ENCODE measurements around the gene ADRA2C.

The ADRA2C gene

DNA sequence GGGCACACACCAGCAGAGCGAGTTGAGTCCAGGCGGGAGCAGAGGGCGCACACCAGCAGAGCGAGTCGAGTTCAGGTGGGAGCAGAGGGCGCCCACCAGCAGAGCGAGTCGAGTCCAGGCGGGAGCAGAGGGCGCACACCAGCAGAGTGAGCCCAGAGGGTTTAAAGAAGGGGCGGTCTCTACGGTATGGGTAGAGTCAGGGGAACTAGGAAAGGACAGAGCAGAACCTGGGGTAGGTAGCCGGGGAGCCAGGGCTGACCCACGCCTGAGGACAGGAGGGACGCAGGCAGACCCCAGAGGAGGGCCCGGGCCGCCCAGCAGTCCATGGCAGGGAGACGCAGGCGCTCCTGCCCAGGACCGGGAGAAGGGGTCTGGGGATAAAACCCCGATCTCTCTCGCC is 22.0 kb upstream of the ADRA2C start:
- TF ChIP-seq CREB1 (IDR thresholded peaks at IDR 0.05; ENCODE audit: low read depth) (no peak), EP300 (IDR thresholded peaks at IDR 0.05; ENCODE audit: borderline replicate concordance) (no peak), FOXM1 (IDR thresholded peaks at IDR 0.05; ENCODE audit: borderline replicate concordance, low read depth) (no peak), EGR1 (IDR thresholded peaks at IDR 0.05) (no peak)

- TF ChIP-seq CEBPB (IDR thresholded peaks at IDR 0.05), result no peak
- no peak for TF ChIP-seq RAD21 (IDR thresholded peaks at IDR 0.05; ENCODE audit: low read depth)
- no peak for TF ChIP-seq TCF12 (IDR thresholded peaks at IDR 0.05; ENCODE audit: low read depth)
- TF ChIP-seq YY1 (IDR thresholded peaks at IDR 0.05; ENCODE audit: low read depth), result no peak
- TF ChIP-seq MAX (IDR thresholded peaks at IDR 0.05), result no peak
- TF ChIP-seq TEAD4 (IDR thresholded peaks at IDR 0.05), result no peak
- TF ChIP-seq TAF1 (IDR thresholded peaks at IDR 0.05; ENCODE audit: low read depth), result no peak
- TF ChIP-seq EGR1 (IDR thresholded peaks at IDR 0.05), result no peak
- no peak for TF ChIP-seq CREB1 (IDR thresholded peaks at IDR 0.05; ENCODE audit: low read depth)
- TF ChIP-seq ZBTB7A (IDR thresholded peaks at IDR 0.05; ENCODE audit: low read depth), result no peak
- no peak for TF ChIP-seq USF1 (IDR thresholded peaks at IDR 0.05)
- no peak for TF ChIP-seq FOXM1 (IDR thresholded peaks at IDR 0.05; ENCODE audit: borderline replicate concordance, low read depth)
- no peak for TF ChIP-seq NFIC (IDR thresholded peaks at IDR 0.05)
- TF ChIP-seq, protein P1, sequence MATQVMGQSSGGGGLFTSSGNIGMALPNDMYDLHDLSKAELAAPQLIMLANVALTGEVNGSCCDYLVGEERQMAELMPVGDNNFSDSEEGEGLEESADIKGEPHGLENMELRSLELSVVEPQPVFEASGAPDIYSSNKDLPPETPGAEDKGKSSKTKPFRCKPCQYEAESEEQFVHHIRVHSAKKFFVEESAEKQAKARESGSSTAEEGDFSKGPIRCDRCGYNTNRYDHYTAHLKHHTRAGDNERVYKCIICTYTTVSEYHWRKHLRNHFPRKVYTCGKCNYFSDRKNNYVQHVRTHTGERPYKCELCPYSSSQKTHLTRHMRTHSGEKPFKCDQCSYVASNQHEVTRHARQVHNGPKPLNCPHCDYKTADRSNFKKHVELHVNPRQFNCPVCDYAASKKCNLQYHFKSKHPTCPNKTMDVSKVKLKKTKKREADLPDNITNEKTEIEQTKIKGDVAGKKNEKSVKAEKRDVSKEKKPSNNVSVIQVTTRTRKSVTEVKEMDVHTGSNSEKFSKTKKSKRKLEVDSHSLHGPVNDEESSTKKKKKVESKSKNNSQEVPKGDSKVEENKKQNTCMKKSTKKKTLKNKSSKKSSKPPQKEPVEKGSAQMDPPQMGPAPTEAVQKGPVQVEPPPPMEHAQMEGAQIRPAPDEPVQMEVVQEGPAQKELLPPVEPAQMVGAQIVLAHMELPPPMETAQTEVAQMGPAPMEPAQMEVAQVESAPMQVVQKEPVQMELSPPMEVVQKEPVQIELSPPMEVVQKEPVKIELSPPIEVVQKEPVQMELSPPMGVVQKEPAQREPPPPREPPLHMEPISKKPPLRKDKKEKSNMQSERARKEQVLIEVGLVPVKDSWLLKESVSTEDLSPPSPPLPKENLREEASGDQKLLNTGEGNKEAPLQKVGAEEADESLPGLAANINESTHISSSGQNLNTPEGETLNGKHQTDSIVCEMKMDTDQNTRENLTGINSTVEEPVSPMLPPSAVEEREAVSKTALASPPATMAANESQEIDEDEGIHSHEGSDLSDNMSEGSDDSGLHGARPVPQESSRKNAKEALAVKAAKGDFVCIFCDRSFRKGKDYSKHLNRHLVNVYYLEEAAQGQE (IDR thresholded peaks at IDR 0.05; ENCODE audit: low read depth), result no peak
- TF ChIP-seq EP300 (IDR thresholded peaks at IDR 0.05; ENCODE audit: borderline replicate concordance), result no peak
Measured at GRCh38 chr4:3744901-3745300, 21.3 kb upstream of the ADRA2C start.

GRCh38 chr4:3745886-3746656 is 20.1 kb upstream of the ADRA2C start:
- no peak for TF ChIP-seq ZBTB7A (IDR thresholded peaks at IDR 0.05; ENCODE audit: low read depth)
- TF ChIP-seq RAD21 (IDR thresholded peaks at IDR 0.05; ENCODE audit: low read depth), result no peak
- TF ChIP-seq EP300 (IDR thresholded peaks at IDR 0.05; ENCODE audit: borderline replicate concordance), result no peak
- TF ChIP-seq EGR1 (IDR thresholded peaks at IDR 0.05), result no peak
- TF ChIP-seq YY1 (IDR thresholded peaks at IDR 0.05; ENCODE audit: low read depth), result no peak
- no peak for TF ChIP-seq CEBPB (IDR thresholded peaks at IDR 0.05)
- TF ChIP-seq TCF12 (IDR thresholded peaks at IDR 0.05; ENCODE audit: low read depth), result no peak
- no peak for TF ChIP-seq CREB1 (IDR thresholded peaks at IDR 0.05; ENCODE audit: low read depth)
- no peak for TF ChIP-seq TAF1 (IDR thresholded peaks at IDR 0.05; ENCODE audit: low read depth)

DNA sequence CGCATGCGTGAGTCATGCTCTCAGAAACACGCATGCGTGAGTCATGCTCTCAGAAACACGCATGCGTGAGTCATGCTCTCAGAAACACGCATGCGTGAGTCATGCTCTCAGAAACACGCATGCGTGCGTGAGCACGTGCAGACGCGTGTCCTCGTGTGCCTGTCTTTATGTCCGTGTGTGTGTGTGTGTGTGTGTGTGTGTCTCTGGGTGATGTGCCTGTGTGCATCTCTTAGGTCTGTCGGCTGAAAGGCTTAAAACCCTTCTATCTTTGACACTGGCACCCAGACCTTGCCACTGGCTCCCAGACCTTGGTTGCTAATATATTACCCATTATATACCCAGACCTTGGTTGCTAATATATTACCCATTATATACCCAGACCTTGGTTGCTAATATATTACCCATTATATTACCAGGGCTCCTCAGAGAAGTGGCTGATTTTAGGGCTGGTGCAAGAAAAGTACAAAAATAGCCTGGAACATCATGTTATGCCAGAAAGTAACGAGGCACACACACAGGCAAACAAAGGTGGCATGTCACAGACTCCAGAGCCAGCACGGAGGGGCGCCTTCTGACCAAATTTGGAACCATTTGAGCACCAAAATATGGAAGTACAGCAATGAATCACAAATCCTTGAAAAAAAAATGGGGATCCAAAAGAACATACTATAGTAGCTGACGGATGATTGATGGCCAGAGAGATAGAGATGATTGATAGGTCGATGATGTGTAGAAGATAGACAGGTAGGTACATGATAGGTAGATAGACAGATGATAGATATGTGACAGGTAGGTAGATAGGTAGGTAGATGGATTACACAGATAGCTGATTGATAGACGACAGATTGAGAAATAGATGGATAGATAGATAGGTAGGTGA is 19.2 kb upstream of the ADRA2C start:
- TF ChIP-seq EGR1 (IDR thresholded peaks at IDR 0.05), result no peak
- TF ChIP-seq MAX (IDR thresholded peaks at IDR 0.05), result peak; percentile 99
- TF ChIP-seq EP300 (IDR thresholded peaks at IDR 0.05; ENCODE audit: borderline replicate concordance), result no peak
- TF ChIP-seq TEAD4 (IDR thresholded peaks at IDR 0.05), result no peak
- TF ChIP-seq CREB1 (IDR thresholded peaks at IDR 0.05; ENCODE audit: low read depth), result no peak
- no peak for TF ChIP-seq CEBPB (IDR thresholded peaks at IDR 0.05)
- TF ChIP-seq RAD21 (IDR thresholded peaks at IDR 0.05; ENCODE audit: low read depth), result no peak
- TF ChIP-seq FOXM1 (IDR thresholded peaks at IDR 0.05; ENCODE audit: borderline replicate concordance, low read depth), result no peak
- TF ChIP-seq YY1 (IDR thresholded peaks at IDR 0.05; ENCODE audit: low read depth), result no peak
- TF ChIP-seq USF1 (IDR thresholded peaks at IDR 0.05), result peak; percentile 58; the same call in 1 of the 2 replicates
- no peak for TF ChIP-seq TAF1 (IDR thresholded peaks at IDR 0.05; ENCODE audit: low read depth)
- no peak for TF ChIP-seq NFIC (IDR thresholded peaks at IDR 0.05)

GRCh38 chr4:3747581-3747904 is 18.6 kb upstream of the ADRA2C start:
- TF ChIP-seq RAD21 (IDR thresholded peaks at IDR 0.05; ENCODE audit: low read depth) (peak; percentile 30; the same call in 1 of the 2 replicates), USF1 (IDR thresholded peaks at IDR 0.05) (no peak)

GRCh38 chr4:3748136-3748898 is 17.9 kb upstream of the ADRA2C start:
- TF ChIP-seq USF1 (IDR thresholded peaks at IDR 0.05) (no peak), RAD21 (IDR thresholded peaks at IDR 0.05; ENCODE audit: low read depth) (no peak), TEAD4 (IDR thresholded peaks at IDR 0.05) (no peak), FOXM1 (IDR thresholded peaks at IDR 0.05; ENCODE audit: borderline replicate concordance, low read depth) (no peak), TAF1 (IDR thresholded peaks at IDR 0.05; ENCODE audit: low read depth) (no peak), CEBPB (IDR thresholded peaks at IDR 0.05) (no peak), TCF12 (IDR thresholded peaks at IDR 0.05; ENCODE audit: low read depth) (no peak), YY1 (IDR thresholded peaks at IDR 0.05; ENCODE audit: low read depth) (no peak), EP300 (IDR thresholded peaks at IDR 0.05; ENCODE audit: borderline replicate concordance) (no peak), MAX (IDR thresholded peaks at IDR 0.05) (no peak), EGR1 (IDR thresholded peaks at IDR 0.05) (no peak), CREB1 (IDR thresholded peaks at IDR 0.05; ENCODE audit: low read depth) (no peak), ZBTB7A (IDR thresholded peaks at IDR 0.05; ENCODE audit: low read depth) (no peak), NFIC (IDR thresholded peaks at IDR 0.05) (no peak)
- TF ChIP-seq, protein P1 (IDR thresholded peaks at IDR 0.05; ENCODE audit: low read depth), result no peak
